ENCODE data around the gene MS4A18.

Gene MS4A18

DNA sequence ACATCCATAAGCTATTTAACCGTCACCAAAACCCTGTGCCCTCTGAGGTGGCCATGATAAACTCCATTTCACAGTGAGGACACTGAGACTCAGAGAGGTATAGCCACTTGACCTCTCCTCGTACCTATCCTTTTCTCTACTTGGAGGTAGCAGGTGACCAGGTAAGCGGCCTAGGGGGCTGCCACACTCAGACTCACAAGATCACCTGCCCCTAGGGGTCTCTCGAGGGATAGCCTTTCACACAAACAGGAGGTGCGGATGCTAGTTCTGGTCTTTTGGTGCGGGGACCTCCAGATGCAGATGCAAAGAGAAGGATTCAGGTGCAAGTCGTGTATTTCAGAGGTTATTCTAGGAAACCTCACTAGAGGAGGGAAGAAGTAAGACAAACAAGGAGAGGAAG, 14.6 kb downstream of the MS4A18 start:
- TF ChIP-seq, protein P1, sequence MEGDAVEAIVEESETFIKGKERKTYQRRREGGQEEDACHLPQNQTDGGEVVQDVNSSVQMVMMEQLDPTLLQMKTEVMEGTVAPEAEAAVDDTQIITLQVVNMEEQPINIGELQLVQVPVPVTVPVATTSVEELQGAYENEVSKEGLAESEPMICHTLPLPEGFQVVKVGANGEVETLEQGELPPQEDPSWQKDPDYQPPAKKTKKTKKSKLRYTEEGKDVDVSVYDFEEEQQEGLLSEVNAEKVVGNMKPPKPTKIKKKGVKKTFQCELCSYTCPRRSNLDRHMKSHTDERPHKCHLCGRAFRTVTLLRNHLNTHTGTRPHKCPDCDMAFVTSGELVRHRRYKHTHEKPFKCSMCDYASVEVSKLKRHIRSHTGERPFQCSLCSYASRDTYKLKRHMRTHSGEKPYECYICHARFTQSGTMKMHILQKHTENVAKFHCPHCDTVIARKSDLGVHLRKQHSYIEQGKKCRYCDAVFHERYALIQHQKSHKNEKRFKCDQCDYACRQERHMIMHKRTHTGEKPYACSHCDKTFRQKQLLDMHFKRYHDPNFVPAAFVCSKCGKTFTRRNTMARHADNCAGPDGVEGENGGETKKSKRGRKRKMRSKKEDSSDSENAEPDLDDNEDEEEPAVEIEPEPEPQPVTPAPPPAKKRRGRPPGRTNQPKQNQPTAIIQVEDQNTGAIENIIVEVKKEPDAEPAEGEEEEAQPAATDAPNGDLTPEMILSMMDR (conservative IDR thresholded peaks at IDR 0.05; ENCODE audit: low read length), result no peak
- H3K4me3 ChIP-seq (ENCODE audit: low read length), result no peak overlapping the region
- DNase-seq (ENCODE audit: low read depth), result no peak

- no peak overlapping the region for H3K4me3 ChIP-seq (ENCODE audit: low read length)
- TF ChIP-seq, protein P1 (conservative IDR thresholded peaks at IDR 0.05; ENCODE audit: low read length), result no peak
- no peak for DNase-seq (ENCODE audit: low read depth)
Measured at GRCh38 chr11:60740573-60740972, 16.1 kb downstream of the MS4A18 start.

DNA sequence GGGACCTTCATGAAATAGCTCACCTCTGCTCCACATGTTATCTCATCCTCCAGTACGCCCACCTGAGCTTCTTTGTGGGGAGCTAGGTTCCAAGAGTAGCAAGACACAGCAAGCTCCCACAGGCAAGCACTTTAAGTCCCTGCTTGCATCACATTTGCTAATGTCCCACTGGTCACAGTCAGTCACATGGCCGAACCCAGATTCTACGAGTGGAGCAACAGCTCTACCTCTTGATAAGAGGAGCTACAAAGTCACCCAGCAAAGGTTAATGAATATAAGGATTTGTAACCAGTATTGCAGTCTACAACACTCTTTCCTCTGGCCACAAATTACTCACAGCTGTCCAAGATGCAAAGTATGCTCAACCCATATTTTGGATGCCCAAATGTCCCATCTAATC, 16.9 kb downstream of the MS4A18 start:
- TF ChIP-seq, protein P1 (conservative IDR thresholded peaks at IDR 0.05; ENCODE audit: low read length), result no peak
- no peak for DNase-seq (ENCODE audit: low read depth)
- H3K4me3 ChIP-seq (ENCODE audit: low read length), result no peak overlapping the region

GRCh38 chr11:60743058-60743457, 18.5 kb downstream of the MS4A18 start:
- TF ChIP-seq, protein P1 (conservative IDR thresholded peaks at IDR 0.05; ENCODE audit: low read length), result no peak
- no peak overlapping the region for H3K4me3 ChIP-seq (ENCODE audit: low read length)
- no peak for DNase-seq (ENCODE audit: low read depth)

GRCh38 chr11:60744114-60744513, 19.6 kb downstream of the MS4A18 start:
- no peak overlapping the region for H3K4me3 ChIP-seq (ENCODE audit: low read length)
- TF ChIP-seq, protein P1 (conservative IDR thresholded peaks at IDR 0.05; ENCODE audit: low read length), result no peak
- DNase-seq (ENCODE audit: low read depth), result no peak

- DNase-seq (ENCODE audit: low read depth), result no peak
- no peak overlapping the region for H3K4me3 ChIP-seq (ENCODE audit: low read length)
- TF ChIP-seq, protein P1 (conservative IDR thresholded peaks at IDR 0.05; ENCODE audit: low read length), result no peak
Measured at GRCh38 chr11:60747359-60747873, 22.9 kb downstream of the MS4A18 start.

- DNase-seq (ENCODE audit: low read depth), result no peak
- TF ChIP-seq, protein P1 (conservative IDR thresholded peaks at IDR 0.05; ENCODE audit: low read length), result no peak
Measured at GRCh38 chr11:60748225-60748624, 23.7 kb downstream of the MS4A18 start.

More at GRCh38 chr11:60748225-60748624, 23.7 kb downstream of the MS4A18 start:
- no peak overlapping the region for H3K4me3 ChIP-seq (ENCODE audit: low read length)

All from AG10803 (cell line).